H9 (cell line): ENCODE data around the gene C1orf94. TPM values are rescaled to one million over a fixed set of nuclear protein-coding genes. Genes with fewer than 3 reads are reported as not detected.

ENCODE experiments used
- DNase-seq: peaks from one replicate; pipeline ENCODE4 v3.0.0-alpha.2; 2017
- H2AFZ ChIP-seq: one replicate; pipeline ENCODE4 v1.6.1; 2013; ENCODE audit warnings: mild to moderate bottlenecking, low read length, control low read depth, moderate library complexity
- H2AK5ac ChIP-seq: 2 replicates; pipeline ENCODE4 v1.6.1; 2013; ENCODE audit warnings: low read length, control low read depth, mixed read lengths; ENCODE audit not compliant: insufficient read length
- H2BK120ac ChIP-seq: one replicate; pipeline ENCODE4 v1.6.1; 2013; ENCODE audit warnings: low read depth, mild to moderate bottlenecking, low read length, control low read depth, inconsistent platforms; ENCODE audit not compliant: poor library complexity, severe bottlenecking
- H2BK12ac ChIP-seq: 2 replicates; pipeline ENCODE4 v1.6.1; 2013; ENCODE audit warnings: low read length, control low read depth, mixed read lengths, low read depth; ENCODE audit not compliant: insufficient read length
- H2BK15ac ChIP-seq: 2 replicates; pipeline ENCODE4 v1.6.1; 2013; ENCODE audit warnings: low read depth, low read length, control low read depth
- H2BK20ac ChIP-seq: one replicate; pipeline ENCODE4 v1.6.1; 2013; ENCODE audit warnings: low read depth, mild to moderate bottlenecking, low read length, control low read depth, inconsistent platforms; ENCODE audit not compliant: poor library complexity, severe bottlenecking
- H2BK5ac ChIP-seq: 2 replicates; pipeline ENCODE4 v1.6.1; 2013; ENCODE audit warnings: low read length, control low read depth, mixed read lengths; ENCODE audit not compliant: insufficient read length
- H3K14ac ChIP-seq: 2 replicates; pipeline ENCODE4 v1.6.1; 2013; ENCODE audit warnings: low read length, control low read depth; ENCODE audit not compliant: insufficient read depth
- H3K18ac ChIP-seq: 2 replicates; pipeline ENCODE4 v1.6.1; 2013; ENCODE audit warnings: low read depth, mild to moderate bottlenecking, mixed read lengths, low read length, control low read depth; ENCODE audit not compliant: insufficient read length
- H3K23ac ChIP-seq: 2 replicates; pipeline ENCODE4 v1.6.1; 2013; ENCODE audit warnings: low read length, control low read depth, mixed read lengths, low read depth; ENCODE audit not compliant: insufficient read length
- H3K23me2 ChIP-seq: 2 replicates; pipeline ENCODE4 v1.6.1; 2013; ENCODE audit warnings: low read depth, mild to moderate bottlenecking, mixed read lengths, low read length, control low read depth; ENCODE audit not compliant: insufficient read length, poor library complexity, severe bottlenecking
- H3K27ac ChIP-seq: 2 replicates; pipeline ENCODE4 v1.5.1; 2013; ENCODE audit warnings: low read length, control low read depth, mixed read lengths, low read depth; ENCODE audit not compliant: insufficient read length
- H3K27me3 ChIP-seq: 2 replicates; pipeline ENCODE4 v1.6.1; 2013; ENCODE audit warnings: low read length, control low read depth, inconsistent platforms; ENCODE audit not compliant: insufficient read depth
- H3K4ac ChIP-seq: 2 replicates; pipeline ENCODE4 v1.6.1; 2013; ENCODE audit warnings: low read depth, mild to moderate bottlenecking, control low read depth, inconsistent platforms, low read length, moderate library complexity
- H3K4me1 ChIP-seq: 2 replicates; pipeline ENCODE4 v1.6.1; 2013; ENCODE audit warnings: low read length, control low read depth, inconsistent platforms; ENCODE audit not compliant: insufficient read depth
- H3K4me2 ChIP-seq: 2 replicates; pipeline ENCODE4 v1.6.1; 2013; ENCODE audit warnings: low read length, control low read depth, mixed read lengths; ENCODE audit not compliant: insufficient read length, insufficient read depth
- H3K56ac ChIP-seq: 2 replicates; pipeline ENCODE4 v1.6.1; 2013; ENCODE audit warnings: low read depth, mild to moderate bottlenecking, mixed read lengths, low read length, control low read depth; ENCODE audit not compliant: insufficient read length
- H3K79me1 ChIP-seq: 2 replicates; pipeline ENCODE4 v1.6.1; 2013; ENCODE audit warnings: low read depth, mild to moderate bottlenecking, moderate library complexity, low read length, control low read depth, inconsistent platforms; ENCODE audit not compliant: insufficient read depth, poor library complexity, severe bottlenecking
- H3K79me2 ChIP-seq: 2 replicates; pipeline ENCODE4 v1.6.1; 2013; ENCODE audit warnings: low read length, control low read depth, inconsistent platforms; ENCODE audit not compliant: insufficient read depth
- H3K9ac ChIP-seq: 2 replicates; pipeline ENCODE4 v1.6.1; 2013; ENCODE audit warnings: low read length, control low read depth, mixed read lengths; ENCODE audit not compliant: insufficient read length; ENCODE audit errors: extremely low read depth
- H3K9me3 ChIP-seq: one replicate; pipeline ENCODE4 v1.6.1; 2013; ENCODE audit warnings: low read depth, low read length, inconsistent platforms; ENCODE audit not compliant: control insufficient read depth
- H3T11ph ChIP-seq: one replicate; pipeline ENCODE4 v1.6.1; 2013; ENCODE audit warnings: mild to moderate bottlenecking, low read length, control low read depth, inconsistent platforms
- H4K20me1 ChIP-seq: one replicate; pipeline ENCODE4 v1.6.1; 2013; ENCODE audit not compliant: control insufficient read depth, insufficient read length, insufficient read depth
- H4K5ac ChIP-seq: 2 replicates; pipeline ENCODE4 v1.6.1; 2013; ENCODE audit warnings: low read depth, mild to moderate bottlenecking, mixed read lengths, low read length, control low read depth; ENCODE audit not compliant: insufficient read length
- H4K8ac ChIP-seq: replicated peaks from 2 replicates; pipeline ENCODE4 v1.6.1; 2013; ENCODE audit warnings: low read length, control low read depth, mixed read lengths, low read depth; ENCODE audit not compliant: insufficient read length
- H4K91ac ChIP-seq: 2 replicates; pipeline ENCODE4 v1.6.1; 2013; ENCODE audit warnings: low read depth, mild to moderate bottlenecking, moderate library complexity, mixed read lengths, low read length, control low read depth; ENCODE audit not compliant: insufficient read length
- H3K27ac Mint-ChIP-seq, 3 experiments: 2 replicates in 2 of 3; 3 replicates in 1 of 3; pipeline ENCODE4 v1.8.0; 2020 to 2021; ENCODE audit warnings: mixed read lengths in 3 of 3, mild to moderate bottlenecking in 1 of 3, moderate library complexity in 1 of 3
- H3K27me3 Mint-ChIP-seq: 2 replicates; pipeline ENCODE4 v1.8.0; 2021; ENCODE audit warnings: low read depth, mild to moderate bottlenecking, moderate library complexity, mixed read lengths
- H3K36me3 Mint-ChIP-seq, 3 experiments: 2 replicates in 2 of 3; 3 replicates in 1 of 3; pipeline ENCODE4 v1.8.0; 2020 to 2021; ENCODE audit warnings: low read depth in 3 of 3, mixed read lengths in 3 of 3; ENCODE audit not compliant: insufficient read depth in 1 of 3
- H3K4me1 Mint-ChIP-seq, 2 experiments: 2 replicates each; pipeline ENCODE4 v1.8.0; 2020; ENCODE audit warnings: mixed read lengths in 2 of 2
- H3K4me3 Mint-ChIP-seq, 2 experiments: 2 replicates in 1 of 2; 3 replicates in 1 of 2; pipeline ENCODE4 v1.8.0; 2020 to 2021; ENCODE audit warnings: mild to moderate bottlenecking in 2 of 2, mixed read lengths in 2 of 2, moderate library complexity in 1 of 2
- H3K9me3 Mint-ChIP-seq, 2 experiments: 2 replicates in 1 of 2; 3 replicates in 1 of 2; pipeline ENCODE4 v1.8.0; 2020; ENCODE audit warnings: mild to moderate bottlenecking in 2 of 2, mixed read lengths in 2 of 2, moderate library complexity in 1 of 2
- WGBS: extraction: QIAGEN DNeasy Blood & Tissue Kit; methylation state at CpG from one replicate; pipeline ENCODE4 v1.1.7; 2013; ENCODE audit warnings: missing lambda C conversion rate, low lambda C conversion rate, mixed read lengths; ENCODE audit not compliant: insufficient read length; ENCODE audit errors: extremely low coverage; 5-methylcytosine and 5-hydroxymethylcytosine counted together
- total RNA-seq: library from RNA; stranded (reverse); gene quantifications from 2 replicates; pipeline ENCODE4 v1.2.1, GENCODE V29; 2021
- TF ChIP-seq, protein P1 (sequence below): fragments of 200-600 bp; sonication (generic); conservative IDR thresholded peaks from 3 replicates; pipeline ENCODE4 v1.8.0; 2021; ENCODE audit warnings: antibody characterized with exemption, mild to moderate bottlenecking

Gene C1orf94
- total RNA-seq, 1 experiment from 2014 or later, result 0.98 TPM

DNA sequence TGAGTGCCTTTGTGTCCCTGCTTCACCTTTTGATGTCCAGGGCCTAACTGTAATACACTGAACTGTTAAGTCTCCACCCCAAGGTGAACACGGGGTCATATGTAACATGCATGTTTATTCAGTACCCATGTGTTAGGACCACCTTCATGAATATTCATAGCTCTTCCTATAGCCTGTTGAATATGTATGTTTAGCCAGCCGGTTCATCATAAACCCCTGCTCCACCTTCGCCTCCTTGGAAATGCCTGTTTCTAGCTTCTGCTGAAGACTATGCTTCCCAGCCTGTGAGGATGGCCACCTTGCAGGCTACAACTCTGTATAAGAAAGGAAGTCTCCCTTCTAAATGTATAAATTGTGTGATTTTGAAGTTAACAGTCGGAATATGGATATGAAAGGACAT, 69.3 kb downstream of the C1orf94 start:
- no CpG with 5 or more reads among the region's 4 CpGs for WGBS
- H3K18ac ChIP-seq, result no peak overlapping the region

More for the DNA sequence above, 69.3 kb downstream of the C1orf94 start:
- Histone ChIP-seq H3K79me2 (no peaks in the 10 kb centered on the region), H2AK5ac (no peak overlapping the region), H3K14ac (no peak overlapping the region), H2AFZ (no peak overlapping the region), H3K56ac (no peak overlapping the region), H3K79me1 (no peaks in the 10 kb centered on the region), H3K27ac (no peak overlapping the region), H2BK20ac (no peak overlapping the region), H3K23me2 (no peaks in the 10 kb centered on the region), H2BK12ac (no peak overlapping the region), H3K4me1 (no peaks in the 10 kb centered on the region), H3K9ac (no peak overlapping the region), H3K4me2 (no peak overlapping the region), H4K20me1 (no peaks in the 10 kb centered on the region), H3K27me3 (no peaks in the 10 kb centered on the region), H4K5ac (no peak overlapping the region), H2BK5ac (no peak overlapping the region), H4K91ac (no peak overlapping the region), H3T11ph (no peak overlapping the region), H3K9me3 (no peaks in the 10 kb centered on the region), H2BK120ac (no peak overlapping the region), H3K4ac (no peak overlapping the region), H3K23ac (no peak overlapping the region), H2BK15ac (no peak overlapping the region), H4K8ac (no peak overlapping the region)
- H3K9me3 Mint-ChIP-seq, result peaks cover 3 to 4% of the 10 kb centered on the region in 2 experiments; a peak in 2 of 5 replicates
- no peak overlapping the region for H3K27ac Mint-ChIP-seq
- H3K36me3 Mint-ChIP-seq, result no peaks in the 10 kb centered on the region
- H3K27me3 Mint-ChIP-seq, result peaks cover 9% of the 10 kb centered on the region
- TF ChIP-seq, protein P1, sequence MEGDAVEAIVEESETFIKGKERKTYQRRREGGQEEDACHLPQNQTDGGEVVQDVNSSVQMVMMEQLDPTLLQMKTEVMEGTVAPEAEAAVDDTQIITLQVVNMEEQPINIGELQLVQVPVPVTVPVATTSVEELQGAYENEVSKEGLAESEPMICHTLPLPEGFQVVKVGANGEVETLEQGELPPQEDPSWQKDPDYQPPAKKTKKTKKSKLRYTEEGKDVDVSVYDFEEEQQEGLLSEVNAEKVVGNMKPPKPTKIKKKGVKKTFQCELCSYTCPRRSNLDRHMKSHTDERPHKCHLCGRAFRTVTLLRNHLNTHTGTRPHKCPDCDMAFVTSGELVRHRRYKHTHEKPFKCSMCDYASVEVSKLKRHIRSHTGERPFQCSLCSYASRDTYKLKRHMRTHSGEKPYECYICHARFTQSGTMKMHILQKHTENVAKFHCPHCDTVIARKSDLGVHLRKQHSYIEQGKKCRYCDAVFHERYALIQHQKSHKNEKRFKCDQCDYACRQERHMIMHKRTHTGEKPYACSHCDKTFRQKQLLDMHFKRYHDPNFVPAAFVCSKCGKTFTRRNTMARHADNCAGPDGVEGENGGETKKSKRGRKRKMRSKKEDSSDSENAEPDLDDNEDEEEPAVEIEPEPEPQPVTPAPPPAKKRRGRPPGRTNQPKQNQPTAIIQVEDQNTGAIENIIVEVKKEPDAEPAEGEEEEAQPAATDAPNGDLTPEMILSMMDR, result no peak
- no peak for DNase-seq
- H3K4me1 Mint-ChIP-seq, result peaks cover 6 to 9% of the 10 kb centered on the region in 2 experiments
- H3K4me3 Mint-ChIP-seq, result no peak overlapping the region
